HEK293T (cell line): ENCODE measurements around the gene SNHG17.

Experiments
- BHLHE40 ChIP-seq: fragments of 450-650 bp; IDR thresholded peaks from 2 replicates; pipeline ENCODE4 v1.6.1; 2016; ENCODE audit warnings: mild to moderate bottlenecking, moderate library complexity, borderline replicate concordance
- CTBP1 ChIP-seq: fragments of 450-650 bp; IDR thresholded peaks from 2 replicates; pipeline ENCODE4 v1.6.1; 2016; ENCODE audit warnings: borderline replicate concordance
- ELF4 ChIP-seq: fragments of 450-650 bp; IDR thresholded peaks from 2 replicates; pipeline ENCODE4 v1.6.1; 2017; ENCODE audit warnings: antibody characterized with exemption
- FOXA1 ChIP-seq: fragments of 450-650 bp; IDR thresholded peaks from 2 replicates; pipeline ENCODE4 v1.6.1; 2016; ENCODE audit warnings: mild to moderate bottlenecking
- FOXM1 ChIP-seq: fragments of 450-650 bp; IDR thresholded peaks from 2 replicates; pipeline ENCODE4 v1.6.1; 2017; ENCODE audit warnings: mild to moderate bottlenecking, borderline replicate concordance
- HDGF ChIP-seq: fragments of 450-650 bp; IDR thresholded peaks from 2 replicates; pipeline ENCODE4 v1.6.1; 2017; ENCODE audit warnings: antibody characterized with exemption, borderline replicate concordance
- NFRKB ChIP-seq: fragments of 450-650 bp; IDR thresholded peaks from 2 replicates; pipeline ENCODE4 v1.6.1; 2016; ENCODE audit warnings: mild to moderate bottlenecking, moderate library complexity
- SP1 ChIP-seq: fragments of 450-650 bp; IDR thresholded peaks from 2 replicates; pipeline ENCODE4 v1.6.1; 2017
- TARDBP ChIP-seq: fragments of 450-650 bp; IDR thresholded peaks from 2 replicates; pipeline ENCODE4 v1.6.1; 2016

DNA sequence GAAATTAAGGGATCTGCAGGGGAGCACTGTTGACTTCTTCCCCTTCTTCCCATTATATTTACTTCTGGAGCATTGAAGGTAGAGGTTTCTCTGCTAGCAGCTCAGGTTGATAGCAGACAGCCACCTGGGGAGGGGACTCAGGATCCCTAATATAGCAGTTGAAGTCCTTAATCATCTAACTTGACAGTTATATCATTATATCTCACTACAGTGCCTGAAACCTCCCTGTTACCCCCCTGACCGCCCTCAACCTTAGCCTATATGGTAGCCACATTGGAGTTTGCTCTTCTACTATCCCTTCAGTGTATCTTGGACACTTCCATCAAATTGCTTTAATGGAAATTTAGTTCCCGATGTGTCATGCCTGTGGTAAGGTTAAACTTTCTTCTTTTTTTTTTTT, 44.5 kb upstream of the SNHG17 start:
- no peak for TF ChIP-seq SP1
- TF ChIP-seq BHLHE40, result no peak
- no peak for TF ChIP-seq NFRKB
- no peak for TF ChIP-seq CTBP1
- TF ChIP-seq FOXA1, result no peak
- TF ChIP-seq TARDBP, result no peak
- TF ChIP-seq FOXM1, result no peak
- no peak for TF ChIP-seq ELF4
- TF ChIP-seq HDGF, result no peak
